ENCODE data around the gene SDF2L1.
"Not testable (repeated sequence)": the region's sequence is repeated elsewhere in the genome, so short reads cannot be mapped to it uniquely, and the experiment has no call there.

Gene SDF2L1

GRCh38 chr22:21637450-21637849 is 4.7 kb upstream of the SDF2L1 start:
- DNase-seq = not testable (repeated sequence)

- DNase-seq = no peak
These were observed 2.7 kb upstream of the SDF2L1 start for GRCh38 chr22:21639359-21639758.

- DNase-seq = no peak
These were observed 1.3 kb upstream of the SDF2L1 start for GRCh38 chr22:21640810-21641209.

GRCh38 chr22:21641417-21641788 is 699 bp upstream of the SDF2L1 start:
- no peak for DNase-seq

GRCh38 chr22:21642584-21643448 is 714 bp downstream of the SDF2L1 start:
- DNase-seq = peak; percentile 54

GRCh38 chr22:21643533-21644357 is 1.6 kb downstream of the SDF2L1 start:
- DNase-seq = no peak

GRCh38 chr22:21645513-21645912 is 3.4 kb downstream of the SDF2L1 start:
- not testable (repeated sequence) for DNase-seq

GRCh38 chr22:21646608-21647590 is 4.8 kb downstream of the SDF2L1 start:
- DNase-seq = peak; percentile 64

- no peak for DNase-seq
These were observed 8.2 kb downstream of the SDF2L1 start for GRCh38 chr22:21650280-21650679.

GRCh38 chr22:21650823-21651520 is 8.9 kb downstream of the SDF2L1 start:
- DNase-seq = no peak

- no peak for DNase-seq
These were observed 9.5 kb downstream of the SDF2L1 start for GRCh38 chr22:21651521-21652009.

- DNase-seq = peak; percentile 86
These were observed 10.0 kb downstream of the SDF2L1 start for GRCh38 chr22:21652010-21652546.

- no peak for DNase-seq
These were observed 10.7 kb downstream of the SDF2L1 start for GRCh38 chr22:21652547-21653545.

GRCh38 chr22:21657020-21657359 is 14.9 kb downstream of the SDF2L1 start:
- no peak for DNase-seq

GRCh38 chr22:21657360-21658032 is 15.4 kb downstream of the SDF2L1 start:
- peak; percentile 82 for DNase-seq

GRCh38 chr22:21659864-21660525 is 17.9 kb downstream of the SDF2L1 start:
- DNase-seq = no peak

- no peak for DNase-seq
These were observed 18.8 kb downstream of the SDF2L1 start for GRCh38 chr22:21660904-21661303.

GRCh38 chr22:21661991-21662390 is 19.9 kb downstream of the SDF2L1 start:
- DNase-seq = no peak

GRCh38 chr22:21663738-21664137 is 21.6 kb downstream of the SDF2L1 start:
- DNase-seq = no peak
